ENCODE measurements around the gene NAV3. TPM values are rescaled to one million over a fixed set of nuclear protein-coding genes. Genes with fewer than 3 reads are reported as not detected.

Gene NAV3
- total RNA-seq, 2 experiments from 2014 or later: not detected

DNA sequence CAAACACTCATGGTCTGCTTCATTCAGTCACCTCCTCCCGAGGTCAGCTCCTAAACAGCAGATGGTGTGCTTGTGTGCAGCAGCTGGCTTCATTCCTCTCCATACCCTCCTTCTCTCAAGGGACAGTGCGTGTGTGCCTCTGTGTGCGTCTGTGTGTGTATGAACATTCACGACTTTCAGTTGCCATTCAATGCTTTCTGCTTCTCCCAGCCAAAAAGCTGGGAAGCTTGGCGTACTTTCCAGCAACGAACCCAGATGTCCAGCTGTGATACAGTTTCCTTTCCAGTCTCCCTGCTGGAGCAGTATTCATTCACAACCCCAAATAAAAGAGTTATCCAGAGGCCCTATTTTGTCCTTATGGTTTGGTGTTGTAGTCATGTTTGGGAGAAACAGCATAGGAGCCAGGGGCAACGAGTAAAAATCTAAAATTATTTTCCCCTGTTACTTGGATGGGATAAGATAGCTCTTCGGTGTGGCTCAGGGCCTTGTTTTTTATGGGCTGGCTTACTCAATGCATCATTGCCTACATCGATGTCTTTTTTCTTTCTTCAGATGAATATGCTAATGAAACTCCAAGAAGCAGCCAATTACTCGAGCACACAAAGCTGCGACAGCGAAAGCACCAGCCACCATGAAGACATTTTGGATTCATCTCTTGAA is 379.3 kb downstream of the NAV3 start:
- DNase-seq: no peak
- no peaks in the 10 kb centered on the region for H3K4me1 Mint-ChIP-seq (ENCODE audit: low read depth)
- H3K9me3 ChIP-seq (ENCODE audit: control insufficient read depth in 1 of 2, insufficient read depth in 1 of 2, low read length in 2 of 2): peaks cover 0 to 2% of the 10 kb centered on the region in 2 experiments
- H3K9me3 Mint-ChIP-seq: peaks cover 2% of the 10 kb centered on the region
- no peak overlapping the region for H3K4me3 ChIP-seq (ENCODE audit: low read length)
- intact Hi-C loops (cut with DNase I, micrococcal nuclease): no loop called here
- CTCF ChIA-PET: no interaction called here
- no peak overlapping the region for H3K27ac Mint-ChIP-seq
- H3K27ac ChIP-seq (ENCODE audit: low read depth in 1 of 2, low read length in 2 of 2): no peak overlapping the region
- H3K36me3 Mint-ChIP-seq (ENCODE audit: low read depth): no peaks in the 10 kb centered on the region
- no peak overlapping the region for H3K4me3 Mint-ChIP-seq
- POLR2A ChIA-PET: no interaction called here
- no peaks in the 10 kb centered on the region for H3K36me3 ChIP-seq (ENCODE audit: insufficient read depth, low read length)
- no peak for ATAC-seq (ENCODE audit: poor library complexity)
- H3K27me3 Mint-ChIP-seq: no peaks in the 10 kb centered on the region
- no peaks in the 10 kb centered on the region for H3K4me1 ChIP-seq (ENCODE audit: insufficient read depth, low read length)
- TF ChIP-seq, protein P1, sequence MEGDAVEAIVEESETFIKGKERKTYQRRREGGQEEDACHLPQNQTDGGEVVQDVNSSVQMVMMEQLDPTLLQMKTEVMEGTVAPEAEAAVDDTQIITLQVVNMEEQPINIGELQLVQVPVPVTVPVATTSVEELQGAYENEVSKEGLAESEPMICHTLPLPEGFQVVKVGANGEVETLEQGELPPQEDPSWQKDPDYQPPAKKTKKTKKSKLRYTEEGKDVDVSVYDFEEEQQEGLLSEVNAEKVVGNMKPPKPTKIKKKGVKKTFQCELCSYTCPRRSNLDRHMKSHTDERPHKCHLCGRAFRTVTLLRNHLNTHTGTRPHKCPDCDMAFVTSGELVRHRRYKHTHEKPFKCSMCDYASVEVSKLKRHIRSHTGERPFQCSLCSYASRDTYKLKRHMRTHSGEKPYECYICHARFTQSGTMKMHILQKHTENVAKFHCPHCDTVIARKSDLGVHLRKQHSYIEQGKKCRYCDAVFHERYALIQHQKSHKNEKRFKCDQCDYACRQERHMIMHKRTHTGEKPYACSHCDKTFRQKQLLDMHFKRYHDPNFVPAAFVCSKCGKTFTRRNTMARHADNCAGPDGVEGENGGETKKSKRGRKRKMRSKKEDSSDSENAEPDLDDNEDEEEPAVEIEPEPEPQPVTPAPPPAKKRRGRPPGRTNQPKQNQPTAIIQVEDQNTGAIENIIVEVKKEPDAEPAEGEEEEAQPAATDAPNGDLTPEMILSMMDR (IDR thresholded peaks at IDR 0.05): no peak
- H3K27me3 ChIP-seq (ENCODE audit: control insufficient read depth in 1 of 2, insufficient read depth in 2 of 2, low read length in 2 of 2): no peaks in the 10 kb centered on the region

DNA sequence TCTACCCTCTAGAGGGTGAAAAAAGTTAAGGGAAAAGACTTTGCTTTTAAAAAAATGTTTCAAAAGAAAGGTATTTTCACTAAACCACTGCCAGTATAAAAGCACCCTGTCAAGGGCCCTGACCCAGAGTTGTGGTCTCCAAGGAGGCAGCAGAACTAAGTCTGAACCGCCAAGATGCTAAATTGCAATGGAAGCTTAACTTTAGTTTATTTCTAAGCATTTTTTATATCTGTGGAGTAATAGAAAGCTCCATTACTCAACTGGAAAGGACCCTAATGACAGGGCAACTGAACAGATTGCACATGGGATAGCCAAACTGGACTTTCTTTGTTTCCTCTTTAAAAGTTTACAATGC is 379.8 kb downstream of the NAV3 start:
- H3K27me3 ChIP-seq (ENCODE audit: control insufficient read depth in 1 of 2, insufficient read depth in 2 of 2, low read length in 2 of 2): no peaks in the 10 kb centered on the region
- CTCF ChIA-PET: no interaction called here
- ATAC-seq (ENCODE audit: poor library complexity): no peak

DNA sequence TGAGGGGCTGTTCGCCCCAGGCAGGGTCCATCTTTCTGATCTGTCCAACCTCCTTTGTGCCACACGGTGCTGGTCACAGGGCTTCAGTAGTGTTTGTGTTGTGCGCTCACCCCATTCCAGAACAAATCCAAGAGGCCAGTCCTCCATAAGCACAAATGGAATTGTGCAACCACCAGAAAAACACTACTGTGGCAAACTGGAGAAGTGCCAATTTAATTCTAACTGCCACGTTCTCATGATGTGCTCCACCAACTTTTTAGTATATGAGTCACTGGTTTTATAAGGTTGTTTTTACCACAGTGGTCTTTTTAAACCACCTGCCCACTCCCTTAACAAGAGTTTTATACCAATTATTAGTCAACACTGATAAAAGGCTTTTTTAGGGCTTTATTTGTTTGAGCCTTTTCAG is 380.2 kb downstream of the NAV3 start:
- POLR2A ChIA-PET: no interaction called here
- CTCF ChIA-PET: no interaction called here
- H3K36me3 Mint-ChIP-seq (ENCODE audit: low read depth): no peaks in the 10 kb centered on the region

More for the DNA sequence above, 379.8 kb downstream of the NAV3 start:
- Histone ChIP-seq H3K4me3 (ENCODE audit: low read length) (no peak overlapping the region), H3K27ac (ENCODE audit: low read depth in 1 of 2, low read length in 2 of 2) (no peak overlapping the region), H3K4me1 (ENCODE audit: insufficient read depth, low read length) (no peaks in the 10 kb centered on the region), H3K9me3 (ENCODE audit: control insufficient read depth in 1 of 2, insufficient read depth in 1 of 2, low read length in 2 of 2) (peaks cover 0 to 5% of the 10 kb centered on the region in 2 experiments), H3K36me3 (ENCODE audit: insufficient read depth, low read length) (no peaks in the 10 kb centered on the region)
- Mint-ChIP-seq H3K4me3 (no peak overlapping the region), H3K36me3 (ENCODE audit: low read depth) (no peaks in the 10 kb centered on the region), H3K27me3 (no peaks in the 10 kb centered on the region), H3K4me1 (ENCODE audit: low read depth) (no peaks in the 10 kb centered on the region), H3K9me3 (peaks cover 2% of the 10 kb centered on the region), H3K27ac (no peak overlapping the region)
- DNase-seq: no peak
- POLR2A ChIA-PET: no interaction called here
- TF ChIP-seq, protein P1 (IDR thresholded peaks at IDR 0.05): no peak
- intact Hi-C loops (cut with DNase I, micrococcal nuclease): no loop called here

More for the DNA sequence above, 380.2 kb downstream of the NAV3 start:
- Histone ChIP-seq H3K27ac (ENCODE audit: low read depth in 1 of 2, low read length in 2 of 2) (no peak overlapping the region), H3K27me3 (ENCODE audit: control insufficient read depth in 1 of 2, insufficient read depth in 2 of 2, low read length in 2 of 2) (no peaks in the 10 kb centered on the region), H3K9me3 (ENCODE audit: control insufficient read depth in 1 of 2, insufficient read depth in 1 of 2, low read length in 2 of 2) (peaks cover 0 to 5% of the 10 kb centered on the region in 2 experiments), H3K4me1 (ENCODE audit: insufficient read depth, low read length) (no peaks in the 10 kb centered on the region), H3K4me3 (ENCODE audit: low read length) (no peak overlapping the region), H3K36me3 (ENCODE audit: insufficient read depth, low read length) (no peaks in the 10 kb centered on the region)
- intact Hi-C loops (cut with DNase I, micrococcal nuclease): no loop called here
- Mint-ChIP-seq H3K9me3 (peaks cover 2% of the 10 kb centered on the region), H3K27me3 (no peaks in the 10 kb centered on the region), H3K4me3 (no peak overlapping the region), H3K27ac (no peak overlapping the region), H3K4me1 (ENCODE audit: low read depth) (no peaks in the 10 kb centered on the region)
- TF ChIP-seq, protein P1 (IDR thresholded peaks at IDR 0.05): no peak
- no peak for ATAC-seq (ENCODE audit: poor library complexity)
- no peak for DNase-seq
